ENCODE results near the gene FGF14. TPM values are rescaled to one million over a fixed set of nuclear protein-coding genes. Genes with fewer than 3 reads are reported as not detected.

The FGF14 gene
- total and polyA plus RNA-seq, 9 donors, result 0.06 to 4.8 (median 0.60) TPM; not detected in 2

DNA sequence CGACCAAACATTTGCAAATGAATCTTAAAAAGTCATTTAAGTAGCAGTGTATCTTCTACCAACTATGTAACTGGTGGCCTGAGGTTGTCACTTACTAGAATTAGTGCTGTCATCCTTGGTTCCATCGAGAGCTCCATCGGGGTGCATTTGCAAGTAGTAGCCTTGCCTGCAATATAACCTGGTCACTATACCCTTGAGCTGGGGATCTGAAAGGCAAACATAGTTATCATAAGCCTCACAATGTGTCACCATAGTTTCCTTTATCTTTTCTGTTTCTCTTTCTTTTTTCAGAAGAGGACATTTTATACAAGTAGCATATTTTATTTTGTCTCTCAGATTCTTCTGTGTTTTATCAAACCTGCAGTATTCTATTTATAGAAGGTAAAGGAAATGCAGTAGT, 526.8 kb downstream of the FGF14 start:
- no peaks in the 10 kb centered on the region for H3K4me1 ChIP-seq (ENCODE audit: insufficient read depth)
- no peaks in the 10 kb centered on the region for H3K27me3 ChIP-seq
- no peak for DNase-seq
- H3K27ac ChIP-seq, result no peak overlapping the region
- H3K36me3 ChIP-seq, result no peaks in the 10 kb centered on the region
- H3K9me3 ChIP-seq, result no peaks in the 10 kb centered on the region
- TF ChIP-seq EP300 (IDR thresholded peaks at IDR 0.05), result no peak
- TF ChIP-seq POLR2A (IDR thresholded peaks at IDR 0.05), result no peak
- TF ChIP-seq CTCF (IDR thresholded peaks at IDR 0.05), result no peak
- intact Hi-C loops (cut with DNase I), result no loop called here
- no peak overlapping the region for H3K4me3 ChIP-seq
- WGBS, 3 donors, result 75 to 80% (median 75%) methylated on average over 3 of the region's 3 CpGs

GRCh38 chr13:101869553-101869952, 532.3 kb downstream of the FGF14 start:
- H3K27ac ChIP-seq, result no peak overlapping the region
- no peak for DNase-seq
- no peaks in the 10 kb centered on the region for H3K36me3 ChIP-seq
- TF ChIP-seq EP300 (IDR thresholded peaks at IDR 0.05) (no peak), CTCF (IDR thresholded peaks at IDR 0.05) (no peak), POLR2A (IDR thresholded peaks at IDR 0.05) (no peak)
- H3K4me1 ChIP-seq (ENCODE audit: insufficient read depth), result no peaks in the 10 kb centered on the region
- H3K27me3 ChIP-seq, result no peaks in the 10 kb centered on the region
- intact Hi-C loops (cut with DNase I), result no loop called here
- no peaks in the 10 kb centered on the region for H3K9me3 ChIP-seq
- no peak overlapping the region for H3K4me3 ChIP-seq

- H3K27ac ChIP-seq, result no peak overlapping the region
- no peaks in the 10 kb centered on the region for H3K27me3 ChIP-seq
- no peak overlapping the region for H3K4me3 ChIP-seq
- no peak for DNase-seq
- 60 to 70% (median 61%) methylated on average over 12 of the region's 12 CpGs for WGBS, 3 donors
- H3K9me3 ChIP-seq, result no peaks in the 10 kb centered on the region
- intact Hi-C loops (cut with DNase I), result no loop called here
- H3K36me3 ChIP-seq, result no peaks in the 10 kb centered on the region
- no peak for TF ChIP-seq POLR2A (IDR thresholded peaks at IDR 0.05)
- no peak for TF ChIP-seq CTCF (IDR thresholded peaks at IDR 0.05)
- TF ChIP-seq EP300 (IDR thresholded peaks at IDR 0.05), result no peak
- no peaks in the 10 kb centered on the region for H3K4me1 ChIP-seq (ENCODE audit: insufficient read depth)
Observed at GRCh38 chr13:101868585-101869469, 533.0 kb downstream of the FGF14 start.

DNA sequence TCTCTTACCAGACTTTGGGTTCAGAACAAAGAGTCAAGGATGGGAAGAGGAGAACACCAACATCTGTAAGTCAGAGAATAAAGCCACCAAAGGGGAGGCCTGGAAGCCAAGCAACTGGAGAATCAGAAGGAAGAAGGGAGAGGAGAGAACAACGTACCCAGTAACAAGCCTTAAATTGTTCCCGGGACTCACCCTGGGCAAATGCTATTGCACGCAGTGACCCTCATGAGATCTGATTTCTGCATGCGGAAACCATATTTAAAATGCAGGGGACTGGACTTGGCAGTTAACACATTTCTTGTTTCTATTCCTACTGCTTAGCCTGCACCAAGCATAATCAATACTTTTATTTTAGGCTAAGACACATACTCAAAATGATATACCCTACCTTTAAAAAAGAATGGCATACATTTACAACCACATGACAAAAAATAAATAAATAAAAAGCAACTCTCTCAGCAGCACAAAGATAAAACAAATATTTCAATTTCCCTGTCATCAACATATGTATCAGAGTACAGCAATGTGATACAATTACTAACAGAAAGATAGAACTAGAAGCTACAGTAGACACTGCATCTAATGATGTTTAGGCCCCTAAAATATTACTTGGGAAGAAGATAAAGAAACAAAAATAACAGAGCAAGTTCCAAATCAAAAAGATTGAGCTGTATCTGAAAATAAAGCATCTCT, 534.8 kb downstream of the FGF14 start:
- no peaks in the 10 kb centered on the region for H3K27me3 ChIP-seq
- no peak overlapping the region for H3K27ac ChIP-seq
- H3K4me1 ChIP-seq (ENCODE audit: insufficient read depth), result no peaks in the 10 kb centered on the region
- intact Hi-C loops (cut with DNase I), result no loop called here
- TF ChIP-seq EP300 (IDR thresholded peaks at IDR 0.05), result no peak
- no peak for TF ChIP-seq POLR2A (IDR thresholded peaks at IDR 0.05)
- no peak for TF ChIP-seq CTCF (IDR thresholded peaks at IDR 0.05)
- no peaks in the 10 kb centered on the region for H3K9me3 ChIP-seq
- no peaks in the 10 kb centered on the region for H3K36me3 ChIP-seq
- DNase-seq, result no peak
- H3K4me3 ChIP-seq, result no peak overlapping the region
- WGBS, 3 donors, result 85 to 91% (median 91%) methylated on average over 4 of the region's 4 CpGs
